ENCODE data around the gene STK32C.

Gene STK32C

DNA sequence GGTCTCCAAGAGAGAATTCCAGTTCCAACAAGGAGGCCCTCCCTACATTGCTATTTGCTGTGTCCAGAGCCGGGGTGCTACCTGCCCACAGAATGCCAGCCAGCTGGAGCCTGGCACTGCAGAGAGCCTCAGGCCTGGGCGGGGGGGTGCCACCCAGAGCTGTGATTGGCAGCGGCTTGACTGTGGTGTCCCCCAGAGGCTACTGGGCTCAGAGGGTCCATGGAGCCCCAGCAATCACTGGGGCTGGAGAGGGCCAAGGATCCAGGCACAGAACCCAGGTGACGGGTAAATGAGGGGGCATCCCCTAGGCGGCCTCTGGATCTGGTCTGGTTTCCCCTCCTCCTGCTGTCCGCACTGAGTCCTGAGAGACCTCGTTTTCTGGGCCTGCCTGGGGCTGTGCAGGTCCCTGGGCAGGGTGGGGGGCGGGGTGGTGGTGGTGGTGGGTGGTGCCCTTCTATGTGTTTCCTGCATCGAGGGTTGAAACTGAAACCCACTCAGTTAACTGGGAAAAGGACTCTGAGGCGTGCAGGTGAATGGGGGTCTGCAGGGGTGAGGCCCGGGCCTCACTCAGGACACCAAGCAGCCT lies 108.4 kb downstream of the STK32C start:
- no peak for DNase-seq (ENCODE audit: low read depth, low spot score)

- DNase-seq (ENCODE audit: low read depth, low spot score) = no peak
Measured at GRCh38 chr10:132198381-132199181, 109.2 kb downstream of the STK32C start.

DNA sequence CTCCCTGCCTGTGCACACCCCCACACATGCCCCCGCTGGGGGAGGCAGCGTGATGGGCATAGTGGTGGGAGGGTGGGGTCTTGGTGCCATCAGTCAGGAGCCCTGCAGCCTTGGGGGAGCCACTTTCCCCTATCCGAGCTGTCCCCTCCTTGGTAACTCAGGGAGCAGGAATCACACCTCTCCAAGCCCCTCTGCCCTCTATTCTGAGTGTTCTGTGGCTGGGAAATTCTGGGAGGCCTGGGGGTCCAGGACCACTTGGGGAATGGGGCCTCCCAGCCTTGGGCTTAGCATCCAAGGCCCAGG lies 109.7 kb downstream of the STK32C start:
- DNase-seq (ENCODE audit: low read depth, low spot score) = no peak

DNA sequence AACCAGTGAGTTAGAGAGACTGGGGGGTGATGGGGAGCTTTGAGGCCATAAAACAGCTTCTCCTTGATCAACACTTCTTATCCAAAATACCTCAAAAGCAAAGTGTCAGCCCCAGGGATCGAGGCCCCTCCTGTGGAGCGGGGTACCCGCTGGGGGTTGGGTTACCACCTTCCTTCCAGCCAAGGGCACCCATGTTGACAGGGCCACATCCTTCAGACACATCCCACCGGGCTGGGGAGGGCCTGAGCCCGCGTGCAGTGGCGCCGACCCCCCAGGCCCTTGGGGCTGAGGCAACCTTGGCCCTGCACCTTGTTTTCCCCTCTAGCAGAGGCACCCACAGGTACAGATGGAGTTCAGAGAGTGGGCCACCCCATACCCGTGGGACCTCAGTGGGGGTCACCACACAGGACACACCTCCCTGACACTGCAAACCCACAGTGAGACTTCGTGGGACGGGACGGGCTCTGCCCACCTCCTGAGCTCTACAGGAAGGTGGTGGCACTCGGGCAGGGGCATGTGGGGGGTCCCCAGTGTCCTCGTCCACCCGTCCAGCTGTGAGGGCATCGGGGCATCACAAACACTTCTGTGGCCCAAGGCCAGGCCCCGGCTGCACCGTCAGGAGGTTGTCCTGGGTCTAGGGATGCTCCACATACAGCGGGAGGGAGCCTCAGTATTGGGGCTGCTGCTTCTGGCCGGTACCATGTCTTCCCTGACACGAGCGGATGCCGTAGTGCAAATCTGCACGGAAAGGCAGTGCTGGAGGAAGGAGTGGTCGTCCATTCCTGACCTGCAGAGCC lies 110.3 kb downstream of the STK32C start:
- DNase-seq (ENCODE audit: low read depth, low spot score) = no peak

DNA sequence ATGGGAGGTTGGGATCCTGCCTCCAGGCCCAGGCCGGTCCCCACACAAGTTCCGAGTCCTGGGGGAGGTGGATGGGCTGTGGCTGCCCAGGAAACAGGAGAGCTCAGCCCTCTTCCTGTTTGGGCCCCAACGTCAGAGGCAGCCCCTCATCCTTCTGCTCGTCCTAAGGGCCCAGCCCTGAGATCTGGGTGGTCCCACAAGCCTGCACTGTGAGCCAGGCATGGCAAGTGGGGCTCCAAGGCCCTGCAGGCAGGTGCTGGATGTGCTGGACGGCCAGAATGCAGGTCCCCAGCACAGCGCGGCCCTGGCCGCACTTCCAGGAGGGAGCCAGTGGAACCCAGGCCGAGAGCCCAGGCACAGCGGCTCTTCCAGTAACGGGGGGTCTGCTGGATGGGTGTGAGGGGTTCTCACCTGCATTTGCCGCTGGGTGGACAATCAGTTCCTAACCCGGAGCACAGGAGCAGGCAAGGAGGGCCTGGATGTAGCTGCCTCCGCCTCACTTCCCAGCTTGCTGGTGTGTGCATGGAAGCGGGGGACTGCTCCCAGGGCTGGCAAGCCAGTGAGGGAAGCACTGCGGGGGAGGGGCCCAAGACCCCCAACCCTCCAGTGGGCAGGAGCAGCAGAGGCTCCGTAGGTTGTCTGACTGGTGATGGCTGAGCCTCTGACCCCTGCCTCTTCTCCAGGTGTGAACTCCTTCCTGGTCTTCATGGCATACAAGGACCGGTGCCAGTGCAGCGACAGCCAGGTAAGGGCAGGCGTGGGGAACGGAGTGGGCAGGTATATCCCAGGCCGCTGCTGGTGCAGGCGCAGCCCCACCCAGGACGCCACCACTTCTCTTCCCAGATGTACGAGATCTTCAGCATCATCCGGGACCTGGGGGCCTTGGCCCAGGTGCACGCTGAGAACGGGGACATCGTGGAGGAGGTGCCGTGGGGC lies 111.3 kb downstream of the STK32C start:
- DNase-seq (ENCODE audit: low read depth, low spot score) = no peak

DNA sequence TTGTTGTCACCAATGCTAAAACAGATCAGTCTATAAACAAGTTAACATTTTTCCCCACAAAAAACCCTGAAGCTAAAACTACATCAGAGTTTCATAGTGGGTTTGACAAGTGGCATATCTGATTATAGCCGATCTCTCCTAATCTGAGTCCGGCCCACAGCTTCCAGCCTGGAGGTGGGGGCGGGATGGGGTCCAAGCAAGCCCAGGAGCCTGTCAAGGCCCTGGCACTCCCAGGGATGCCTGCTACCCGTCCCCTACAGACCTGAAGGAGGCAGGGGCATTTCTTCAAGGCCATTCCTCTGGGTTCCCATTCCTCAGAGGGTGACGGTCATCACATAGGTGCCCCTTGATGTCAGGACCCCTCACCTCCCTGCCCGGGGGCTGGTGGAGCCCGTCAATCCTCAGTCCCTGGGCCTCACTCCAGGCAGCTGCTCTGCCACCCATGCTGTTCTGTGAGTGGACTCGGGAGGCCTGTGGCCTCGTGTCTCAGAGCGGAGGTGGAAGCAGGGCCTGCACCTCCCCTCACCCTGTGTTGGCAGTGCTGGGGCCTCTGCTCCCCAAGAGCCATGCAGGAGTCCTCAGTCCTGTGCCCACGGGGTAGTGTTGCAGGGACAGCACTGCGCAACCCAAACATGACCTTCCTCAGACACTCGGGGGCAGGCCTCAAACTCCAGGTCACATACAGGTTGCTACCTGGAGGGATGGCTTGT lies 112.2 kb downstream of the STK32C start:
- no peak for DNase-seq (ENCODE audit: low read depth, low spot score)

DNA sequence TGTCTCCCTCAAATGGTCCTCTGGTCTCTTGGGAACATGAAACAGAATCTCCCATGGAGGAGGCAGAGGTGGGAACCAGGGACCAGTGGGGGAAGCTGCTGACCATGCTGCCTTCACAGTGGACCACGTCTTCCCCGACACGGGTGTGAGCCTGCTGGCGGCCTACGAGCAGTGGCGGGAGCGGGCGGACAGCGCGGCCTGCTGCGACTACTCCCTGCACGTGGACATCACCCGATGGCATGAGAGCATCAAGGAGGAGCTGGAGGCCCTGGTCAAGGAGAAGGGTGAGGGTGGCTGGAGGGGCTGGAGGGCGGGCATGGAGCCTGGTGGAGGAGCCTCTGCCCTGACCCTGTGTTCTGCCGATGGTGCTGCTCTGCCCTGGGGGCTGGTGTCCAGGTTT lies 113.0 kb downstream of the STK32C start:
- DNase-seq (ENCODE audit: low read depth, low spot score) = no peak

DNA sequence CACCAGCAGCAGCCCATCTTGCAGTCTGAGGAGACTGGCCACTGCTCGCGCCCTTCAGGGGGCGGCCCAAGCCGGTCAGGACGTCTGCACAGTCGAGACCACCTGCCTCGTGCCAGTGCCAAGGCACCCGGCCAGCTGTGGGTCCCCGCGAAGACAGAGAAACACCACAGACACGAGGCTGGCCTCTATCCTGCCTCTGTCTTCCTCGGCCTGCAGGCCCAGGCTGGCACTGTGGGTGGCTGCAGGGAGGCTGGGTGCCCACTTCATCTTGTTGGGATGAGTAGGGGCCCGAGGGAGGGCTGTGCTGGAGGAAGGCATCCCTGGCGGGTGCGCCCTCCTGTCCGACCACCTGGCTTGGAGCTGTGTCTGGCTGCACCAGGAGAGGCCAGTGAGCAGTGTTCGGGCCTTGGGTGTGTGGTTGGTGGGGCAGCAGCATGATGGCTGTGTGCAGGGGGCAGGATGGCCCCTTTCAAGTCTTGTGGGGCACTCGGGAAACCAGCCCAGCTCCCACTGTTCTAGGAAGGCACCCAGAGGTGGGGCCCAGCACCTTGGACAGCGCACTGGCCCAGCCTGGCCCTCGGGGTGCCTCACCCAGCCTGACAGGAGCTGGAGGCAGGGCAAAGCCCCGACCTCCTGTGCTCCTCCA lies 113.7 kb downstream of the STK32C start:
- peak; percentile 23 for DNase-seq (ENCODE audit: low read depth, low spot score)

- DNase-seq (ENCODE audit: low read depth, low spot score) = no peak
Measured at GRCh38 chr10:132192991-132193665, 114.6 kb downstream of the STK32C start.

DNA sequence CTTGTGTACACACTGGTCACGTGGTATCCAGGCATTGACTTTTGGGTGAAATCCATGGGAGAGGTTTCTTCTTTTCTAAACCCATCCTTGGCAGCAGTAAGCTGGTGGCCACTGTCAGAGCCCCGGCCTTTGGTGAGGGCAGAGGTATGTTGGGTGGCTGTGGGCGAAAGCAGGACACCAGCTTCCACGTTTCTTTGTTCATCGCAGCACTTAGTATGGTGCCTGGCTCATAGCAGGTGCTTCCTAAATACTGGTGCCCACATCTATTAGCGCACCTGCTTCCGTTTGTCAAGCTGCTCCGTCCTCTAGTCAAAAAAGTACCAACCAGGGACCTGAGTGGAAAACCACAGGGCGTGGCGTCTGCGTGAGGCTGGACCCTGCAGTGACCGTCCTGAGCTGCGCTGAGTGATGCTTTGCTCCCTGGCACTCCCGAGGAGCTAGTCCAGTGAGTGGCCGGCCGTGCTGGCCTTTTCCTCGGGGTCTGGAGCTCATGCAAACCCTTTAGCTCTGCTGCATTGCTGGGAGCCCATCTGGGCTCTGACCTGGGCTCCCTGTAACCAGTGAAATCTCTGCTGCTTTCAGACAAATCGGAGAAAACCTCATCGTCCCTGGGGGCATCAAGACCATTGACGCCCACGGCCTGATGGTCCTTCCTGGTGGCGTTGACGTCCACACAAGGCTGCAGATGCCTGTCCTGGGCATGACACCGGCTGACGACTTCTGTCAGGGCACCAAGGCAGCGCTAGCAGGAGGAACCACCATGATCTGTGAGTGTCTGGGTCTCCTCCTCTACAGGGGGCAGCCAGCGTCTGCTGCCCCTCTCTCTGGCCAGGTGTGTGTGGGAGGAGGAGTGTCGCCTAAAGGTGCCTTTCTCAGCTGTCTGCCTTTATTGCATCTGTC lies 115.4 kb downstream of the STK32C start:
- DNase-seq (ENCODE audit: low read depth, low spot score) = no peak

DNA sequence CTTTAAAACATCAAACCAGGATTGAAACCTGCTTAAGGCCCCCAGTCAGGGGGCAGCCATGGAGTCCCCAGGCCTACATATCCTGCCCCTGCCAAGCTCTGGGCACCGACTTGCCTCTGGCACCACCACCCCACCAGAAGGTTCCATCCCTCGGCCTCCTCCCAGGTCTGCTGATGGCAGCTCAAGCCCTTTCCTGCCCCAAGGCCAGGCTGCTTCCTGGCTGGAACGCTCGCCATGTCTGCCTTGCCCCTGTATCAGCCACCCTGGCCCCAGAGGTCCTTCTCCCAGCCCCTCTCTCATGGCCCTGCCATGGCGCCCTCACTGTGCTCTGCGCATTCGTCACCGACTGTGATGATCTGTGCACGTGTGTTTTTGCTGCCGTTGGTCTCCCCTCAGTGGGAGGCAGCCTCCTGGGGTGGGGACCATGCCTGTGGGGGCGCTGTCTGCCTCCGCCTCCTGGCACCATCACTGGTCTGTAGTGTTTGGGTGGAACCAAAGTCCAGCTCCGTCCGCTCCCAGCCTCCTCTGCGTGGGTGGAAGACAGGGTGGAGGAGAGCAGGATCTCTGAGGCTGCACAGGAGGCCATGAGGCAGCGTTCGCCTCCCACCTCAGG lies 117.8 kb downstream of the STK32C start:
- no peak for DNase-seq (ENCODE audit: low read depth, low spot score)

DNA sequence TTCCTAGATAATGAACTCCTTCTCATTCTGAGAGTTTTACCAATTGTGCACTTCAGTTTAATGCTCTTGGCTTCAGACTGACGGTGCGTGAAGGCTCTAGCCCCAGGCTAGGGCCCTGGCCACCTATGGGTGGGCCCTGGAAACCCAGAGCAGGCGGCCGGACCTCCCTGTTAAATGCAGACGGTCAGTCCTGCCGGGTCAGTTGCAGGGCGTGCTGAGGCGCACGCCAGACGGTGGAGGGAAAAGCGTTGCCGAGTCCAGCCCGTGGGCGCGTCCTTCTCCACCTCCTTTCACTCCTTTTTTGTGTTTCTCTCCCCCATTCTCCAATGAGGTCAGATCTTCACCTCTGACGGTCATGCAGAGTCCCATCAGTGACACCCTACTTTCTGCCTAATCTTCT lies 118.7 kb downstream of the STK32C start:
- no peak for DNase-seq (ENCODE audit: low read depth, low spot score)

DNA sequence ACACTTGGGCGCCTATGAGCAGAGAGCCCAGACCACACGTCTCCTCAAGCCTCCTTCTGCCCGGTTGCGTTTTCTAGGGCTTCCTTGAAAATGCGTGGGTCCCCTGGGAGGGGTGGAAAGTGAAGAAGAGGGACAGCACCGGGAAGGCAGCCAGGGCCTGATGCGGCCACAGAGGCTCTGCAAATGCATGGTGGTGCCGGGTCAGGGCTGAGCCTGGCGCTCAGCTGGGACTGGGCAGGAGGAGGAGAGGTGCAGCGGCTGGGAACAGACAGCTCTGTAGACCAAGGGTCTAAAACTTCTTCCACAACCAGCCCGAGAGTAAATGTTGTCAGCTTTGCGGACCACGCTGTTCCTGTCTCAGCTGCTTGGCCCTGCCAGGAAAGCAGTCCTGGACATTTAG lies 119.4 kb downstream of the STK32C start:
- peak; percentile 49 for DNase-seq (ENCODE audit: low read depth, low spot score)

DNA sequence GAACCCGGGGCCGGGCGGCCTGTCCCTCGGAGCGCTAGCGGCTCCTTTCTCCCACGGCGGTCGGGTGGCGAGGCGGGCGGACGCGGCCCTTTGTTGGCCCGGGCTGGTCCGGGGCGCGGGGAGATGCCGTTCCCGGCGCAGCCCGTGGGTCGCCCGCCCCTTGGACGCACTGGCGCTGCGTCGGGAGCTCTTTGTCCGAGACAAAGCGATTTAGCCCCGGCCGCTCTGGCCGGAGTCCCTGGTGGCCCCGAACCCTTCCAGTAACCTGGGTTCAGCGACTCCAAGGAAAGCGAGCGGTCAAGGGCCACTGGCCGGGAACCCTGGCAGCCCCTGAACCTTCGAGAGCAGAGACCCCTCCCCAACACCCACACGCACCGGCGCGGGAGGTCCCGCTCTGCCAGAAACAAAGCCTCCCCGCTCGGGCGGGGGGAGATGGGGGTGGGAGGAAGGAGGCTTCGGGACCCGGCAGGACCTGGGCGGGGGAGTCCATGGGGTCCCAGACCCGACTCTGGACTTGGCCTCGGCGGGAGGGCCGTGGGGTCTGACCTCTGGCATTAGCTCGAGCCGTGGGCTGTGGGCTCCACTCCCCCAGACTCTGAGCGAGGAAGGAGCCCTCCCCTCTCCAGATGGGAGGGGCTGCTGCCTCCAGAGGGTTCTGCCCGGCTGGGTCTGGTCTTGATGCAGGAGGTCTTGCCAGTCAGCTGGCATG lies 120.2 kb downstream of the STK32C start:
- peak; percentile 64 for DNase-seq (ENCODE audit: low read depth, low spot score)

- peak; percentile 53 for DNase-seq (ENCODE audit: low read depth, low spot score)
Measured at GRCh38 chr10:132186488-132187429, 121.0 kb downstream of the STK32C start, which contains the start of gene DPYSL4. TSS of gene DPYSL4 (plus strand) at chr10:132186948. CDS start at chr10:132187064, 116 bp downstream.

All from astrocyte of the hippocampus (primary cell).